HCT116 (cell line): ENCODE measurements around the gene ZNF10. TPM values are rescaled to one million over a fixed set of nuclear protein-coding genes. Genes with fewer than 3 reads are reported as not detected.

Experiments
- ATAC-seq: fragments of 200-7000 bp; cut with Tn5 transposase; 2 replicates; pipeline ENCODE4 v1.9.1; 2020; ENCODE audit warnings: mild to moderate bottlenecking, moderate library complexity
- BruUV-seq: library from RNA; stranded (reverse); fragments of 400-500 nt; replicated peaks from 2 replicates; lab custom pipeline; 2021; lab: Mats Ljungman, UMichigan
- CTCF ChIA-PET: fragments of 300-600 bp; sonication (Branson Sonifier 250); formaldehyde crosslinking; loops from one replicate; lab custom pipeline; 2021; ENCODE audit warnings: antibody characterized with exemption; lab: Charles Lee
- POLR2A ChIA-PET: fragments of 300-600, 350-600 bp; sonication (Branson Sonifier 250); formaldehyde crosslinking; loops from one replicate; lab custom pipeline; 2021; ENCODE audit warnings: antibody characterized with exemption; lab: Charles Lee
- RAD21 ChIA-PET, 2 experiments: fragments of 300-600 bp; sonication (Branson Sonifier 250); formaldehyde crosslinking; loops; one replicate each; lab custom pipeline; 2023; ENCODE audit warnings: low total read pairs in 2 of 2; ENCODE audit not compliant: uncharacterized antibody in 2 of 2, unreplicated experiment in 2 of 2, low non-redundant PET in 1 of 2; lab: Charles Lee
- DNase-seq: peaks from one replicate; pipeline ENCODE4 v3.0.0-alpha.2; 2010; ENCODE audit warnings: low read depth, low spot score
- H2AFZ ChIP-seq: fragments of 200-600 bp; shearing (Covaris generic), sonication (generic); 2 replicates; pipeline ENCODE4 v1.6.1; 2017; ENCODE audit warnings: low read depth, mixed run types, mixed read lengths, antibody characterized with exemption, low read length; ENCODE audit not compliant: poor library complexity, severe bottlenecking
- H3K27ac ChIP-seq: 2 replicates; pipeline ENCODE4 v1.5.1; 2012; ENCODE audit warnings: low read depth, low read length
- H3K27me3 ChIP-seq: fragments of 200-600 bp; sonication (generic); 2 replicates; pipeline ENCODE4 v1.6.1; 2016; ENCODE audit warnings: mixed run types, low read length, mixed read lengths; ENCODE audit not compliant: insufficient read depth
- H3K36me3 ChIP-seq, 2 experiments: fragments of 200-500 bp in 1 of 2; fragments of 200-600 bp in 1 of 2; sonication (Bioruptor generic) in 1 of 2; sonication (generic) in 1 of 2; 2 replicates each; pipeline versions ENCODE4 v1.5.1 to v1.6.1; 2014 to 2016; ENCODE audit warnings: low read length in 2 of 2, inconsistent platforms in 1 of 2, mixed read lengths in 1 of 2, mixed run types in 1 of 2; ENCODE audit not compliant: insufficient read depth in 2 of 2, control insufficient read depth in 1 of 2
- H3K4me1 ChIP-seq, 2 experiments: fragments of 200-600 bp in 1 of 2; sonication (generic) in 1 of 2; 2 replicates each; pipeline versions ENCODE4 v1.5.1 to v1.6.1; 2012 to 2017; ENCODE audit warnings: low read length in 2 of 2, inconsistent platforms in 1 of 2, mild to moderate bottlenecking in 1 of 2, mixed read lengths in 1 of 2, mixed run types in 1 of 2, moderate library complexity in 1 of 2; ENCODE audit not compliant: insufficient read depth in 2 of 2, control insufficient read depth in 1 of 2
- H3K4me2 ChIP-seq: fragments of 200-600 bp; sonication (generic); 2 replicates; pipeline ENCODE4 v1.6.1; 2017; ENCODE audit warnings: mixed run types, low read length, mixed read lengths
- H3K4me3 ChIP-seq, 2 experiments: fragments of 200-600 bp in 1 of 2; sonication (generic) in 1 of 2; replicated peaks in 1 of 2; 2 replicates each; pipeline ENCODE4 v1.5.1; 2011 to 2016; ENCODE audit warnings: low read length in 2 of 2, control low read depth in 1 of 2, low read depth in 1 of 2, mild to moderate bottlenecking in 1 of 2, mixed read lengths in 1 of 2, mixed run types in 1 of 2
- H3K79me2 ChIP-seq: fragments of 200-600 bp; sonication (generic); 2 replicates; pipeline ENCODE4 v1.6.1; 2017; ENCODE audit warnings: mild to moderate bottlenecking, mixed run types, low read length, moderate library complexity, mixed read lengths; ENCODE audit not compliant: insufficient read depth
- H3K9ac ChIP-seq: fragments of 200-600 bp; sonication (generic); 2 replicates; pipeline ENCODE4 v1.6.1; 2016; ENCODE audit warnings: low read length, mixed read lengths
- H3K9me2 ChIP-seq: fragments of 200-600 bp; sonication (generic), shearing (Covaris generic); 2 replicates; pipeline ENCODE4 v1.6.1; 2017; ENCODE audit warnings: mixed run types, mild to moderate bottlenecking, moderate library complexity; ENCODE audit not compliant: insufficient read depth
- H3K9me3 ChIP-seq, 2 experiments: fragments of 200-500 bp in 1 of 2; fragments of 200-600 bp in 1 of 2; sonication (Bioruptor generic) in 1 of 2; sonication (generic) in 1 of 2; 2 replicates each; pipeline ENCODE4 v1.6.1; 2014 to 2017; ENCODE audit warnings: low read length in 2 of 2, mixed read lengths in 2 of 2, inconsistent platforms in 1 of 2, low read depth in 1 of 2, mild to moderate bottlenecking in 1 of 2, mixed run types in 1 of 2, moderate library complexity in 1 of 2; ENCODE audit not compliant: control insufficient read depth in 1 of 2, insufficient read depth in 1 of 2
- H4K20me1 ChIP-seq: fragments of 200-600 bp; sonication (generic), shearing (Covaris generic); 2 replicates; pipeline ENCODE4 v1.6.1; 2017; ENCODE audit warnings: mixed run types, mild to moderate bottlenecking, moderate library complexity; ENCODE audit not compliant: insufficient read depth
- CEBPB ChIP-seq: IDR thresholded peaks from 2 replicates; pipeline ENCODE4 v1.6.1; 2012; ENCODE audit warnings: low read depth
- ELF1 ChIP-seq: IDR thresholded peaks from 2 replicates; pipeline ENCODE4 v1.6.1; 2012; ENCODE audit warnings: low read depth, borderline replicate concordance
- EZH2 ChIP-seq: fragments of 200-600 bp; sonication (generic); IDR thresholded peaks from 2 replicates; pipeline ENCODE4 v1.6.1; 2017; ENCODE audit warnings: antibody characterized with exemption, mixed run types
- JUND ChIP-seq: IDR thresholded peaks from 2 replicates; pipeline ENCODE4 v1.6.1; 2012
- POLR2AphosphoS5 ChIP-seq: IDR thresholded peaks from 2 replicates; pipeline ENCODE4 v1.6.1; 2011; ENCODE audit warnings: mild to moderate bottlenecking, low read depth, low read length, moderate library complexity
- REST ChIP-seq: IDR thresholded peaks from 2 replicates; pipeline ENCODE4 v1.6.1; 2012; ENCODE audit warnings: low read depth
- SP1 ChIP-seq: IDR thresholded peaks from 2 replicates; pipeline ENCODE4 v1.6.1; 2012; ENCODE audit warnings: low read depth
- ZFX ChIP-seq: fragments of 450-650 bp; IDR thresholded peaks from 2 replicates; pipeline ENCODE4 v1.6.1; 2017
- ZNF274 ChIP-seq: fragments of 200-500 bp; sonication (Bioruptor generic); IDR thresholded peaks from 2 replicates; pipeline ENCODE4 v1.6.1; 2014; ENCODE audit warnings: mild to moderate bottlenecking, low read depth, low read length, inconsistent platforms
- intact Hi-C: fragments of 100-400 bp; cut with micrococcal nuclease; formaldehyde crosslinking; loops from 2 replicates; pipeline ENCODE4 v1.10.0; 2022
- total RNA-seq: library from RNA; stranded (reverse); gene quantifications from one replicate; pipeline ENCODE4 v1.2.1, GENCODE V29; 2021; ENCODE audit not compliant: unreplicated experiment
- TF ChIP-seq, protein P1 (sequence below): IDR thresholded peaks from 2 replicates; pipeline ENCODE4 v1.6.1; 2011; ENCODE audit warnings: mild to moderate bottlenecking, low read length, moderate library complexity; ENCODE audit not compliant: insufficient replicate concordance; ENCODE audit errors: extremely low read depth

Gene ZNF10
- total RNA-seq, 1 experiment from 2014 or later: not detected

DNA sequence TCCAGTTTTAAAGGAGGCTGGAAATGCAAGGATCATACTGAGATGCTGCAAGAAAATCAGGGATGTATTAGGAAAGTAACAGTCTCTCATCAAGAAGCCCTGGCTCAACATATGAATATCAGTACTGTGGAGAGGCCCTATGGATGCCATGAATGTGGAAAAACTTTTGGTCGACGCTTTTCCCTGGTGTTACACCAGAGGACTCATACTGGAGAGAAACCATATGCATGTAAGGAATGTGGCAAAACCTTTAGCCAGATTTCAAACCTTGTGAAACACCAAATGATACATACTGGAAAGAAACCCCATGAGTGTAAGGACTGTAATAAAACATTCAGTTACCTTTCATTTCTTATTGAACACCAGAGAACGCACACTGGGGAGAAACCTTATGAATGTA, 24.8 kb upstream of the ZNF10 start (continued):
- TF ChIP-seq ZFX (no peak), ELF1 (no peak), SP1 (no peak), CEBPB (no peak), EZH2 (no peak)

DNA sequence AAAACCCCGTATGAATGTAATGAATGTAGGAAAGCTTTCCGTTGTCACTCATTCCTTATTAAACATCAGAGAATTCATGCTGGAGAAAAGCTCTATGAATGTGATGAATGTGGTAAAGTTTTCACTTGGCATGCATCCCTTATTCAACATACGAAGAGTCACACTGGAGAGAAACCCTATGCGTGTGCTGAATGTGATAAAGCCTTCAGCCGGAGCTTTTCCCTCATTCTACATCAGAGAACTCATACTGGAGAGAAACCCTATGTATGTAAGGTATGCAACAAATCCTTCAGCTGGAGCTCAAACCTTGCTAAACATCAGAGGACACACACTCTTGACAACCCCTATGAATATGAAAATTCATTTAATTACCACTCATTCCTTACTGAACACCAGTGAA, 24.2 kb upstream of the ZNF10 start:
- Histone ChIP-seq H3K27me3 (no peaks in the 10 kb centered on the region), H3K9ac (no peak overlapping the region), H3K79me2 (no peaks in the 10 kb centered on the region), H4K20me1 (no peaks in the 10 kb centered on the region), H3K9me3 (peaks cover 34 to 58% of the 10 kb centered on the region in 2 experiments; a peak in 3 of 4 replicates), H3K9me2 (no peaks in the 10 kb centered on the region), H2AFZ (no peak overlapping the region), H3K4me2 (no peak overlapping the region), H3K36me3 (no peaks in the 10 kb centered on the region), H3K4me3 (no peak overlapping the region), H3K27ac (no peak overlapping the region), H3K4me1 (no peaks in the 10 kb centered on the region)
- RAD21 ChIA-PET: no interaction called here
- ATAC-seq (no peak), DNase-seq (no peak)
- intact Hi-C loops: no loop called here
- CTCF ChIA-PET: no interaction called here
- POLR2A ChIA-PET: no interaction called here
- no TSS peak for BruUV-seq
- TF ChIP-seq JUND (no peak), CEBPB (no peak), ZNF274 (peak; percentile 88), POLR2AphosphoS5 (no peak), REST (no peak)
- TF ChIP-seq, protein P1, sequence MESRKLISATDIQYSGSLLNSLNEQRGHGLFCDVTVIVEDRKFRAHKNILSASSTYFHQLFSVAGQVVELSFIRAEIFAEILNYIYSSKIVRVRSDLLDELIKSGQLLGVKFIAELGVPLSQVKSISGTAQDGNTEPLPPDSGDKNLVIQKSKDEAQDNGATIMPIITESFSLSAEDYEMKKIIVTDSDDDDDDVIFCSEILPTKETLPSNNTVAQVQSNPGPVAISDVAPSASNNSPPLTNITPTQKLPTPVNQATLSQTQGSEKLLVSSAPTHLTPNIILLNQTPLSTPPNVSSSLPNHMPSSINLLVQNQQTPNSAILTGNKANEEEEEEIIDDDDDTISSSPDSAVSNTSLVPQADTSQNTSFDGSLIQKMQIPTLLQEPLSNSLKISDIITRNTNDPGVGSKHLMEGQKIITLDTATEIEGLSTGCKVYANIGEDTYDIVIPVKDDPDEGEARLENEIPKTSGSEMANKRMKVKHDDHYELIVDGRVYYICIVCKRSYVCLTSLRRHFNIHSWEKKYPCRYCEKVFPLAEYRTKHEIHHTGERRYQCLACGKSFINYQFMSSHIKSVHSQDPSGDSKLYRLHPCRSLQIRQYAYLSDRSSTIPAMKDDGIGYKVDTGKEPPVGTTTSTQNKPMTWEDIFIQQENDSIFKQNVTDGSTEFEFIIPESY: no peak
- TF ChIP-seq, all 23 proteins: peak for 1
